ENCODE measurements around the gene NFIA.
"Not testable (repeated sequence)": the region's sequence is repeated elsewhere in the genome, so short reads cannot be mapped to it uniquely, and the experiment has no call there.

NFIA gene

GRCh38 chr1:61276246-61276645 is 193.9 kb downstream of the NFIA start:
- intact Hi-C loops (cut with DNase I), result loop anchor here (5.0 to 10.0 kb wide), 2 partner anchors 61 to 221 kb away; no protein-coding TSS in a partner anchor
- no peak for DNase-seq

DNA sequence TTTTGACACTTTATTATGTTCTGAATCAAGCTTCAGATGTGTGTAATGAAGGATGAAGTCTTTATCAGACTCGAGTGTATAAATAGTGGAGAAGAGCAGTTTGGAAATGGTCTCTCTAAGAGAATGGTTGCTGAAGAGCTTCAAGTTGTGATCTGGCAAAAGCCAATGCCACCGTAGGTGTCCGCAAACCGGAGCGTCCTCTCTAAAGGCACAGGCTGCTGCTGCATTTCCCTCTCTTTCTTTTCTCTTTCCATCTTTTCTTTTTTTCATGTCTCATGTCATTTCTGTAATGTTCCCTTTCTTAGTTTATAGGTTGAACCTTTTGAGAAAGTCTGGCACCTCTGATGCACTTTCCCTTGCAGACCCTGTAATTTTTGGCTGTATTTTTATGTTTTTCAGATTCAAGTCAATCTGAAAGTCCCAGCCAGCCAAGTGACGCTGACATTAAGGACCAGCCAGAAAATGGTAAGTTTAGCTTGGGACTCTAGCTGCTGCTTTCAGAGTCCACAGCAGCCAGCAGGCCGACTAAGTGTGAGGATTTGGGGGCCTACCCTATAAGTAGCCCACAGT is 194.8 kb downstream of the NFIA start:
- intact Hi-C loops (cut with DNase I), result loop anchor here (5.0 to 10.0 kb wide), 2 partner anchors 60 to 222 kb away; no protein-coding TSS in a partner anchor
- peak in 1 of 10 donors; percentile 24 for DNase-seq

- intact Hi-C loops (cut with DNase I), result loop anchor here (5.0 to 10.0 kb wide), 2 partner anchors 59 to 224 kb away; no protein-coding TSS in a partner anchor
Observed at GRCh38 chr1:61278503-61278902, 196.1 kb downstream of the NFIA start.

GRCh38 chr1:61278966-61279365 is 196.6 kb downstream of the NFIA start:
- no peak for DNase-seq
- intact Hi-C loops (cut with DNase I), result loop anchor here (5.0 to 10.0 kb wide), 2 partner anchors 58 to 224 kb away; no protein-coding TSS in a partner anchor

More at GRCh38 chr1:61278503-61278902, 196.1 kb downstream of the NFIA start:
- not testable (repeated sequence) for DNase-seq

DNA sequence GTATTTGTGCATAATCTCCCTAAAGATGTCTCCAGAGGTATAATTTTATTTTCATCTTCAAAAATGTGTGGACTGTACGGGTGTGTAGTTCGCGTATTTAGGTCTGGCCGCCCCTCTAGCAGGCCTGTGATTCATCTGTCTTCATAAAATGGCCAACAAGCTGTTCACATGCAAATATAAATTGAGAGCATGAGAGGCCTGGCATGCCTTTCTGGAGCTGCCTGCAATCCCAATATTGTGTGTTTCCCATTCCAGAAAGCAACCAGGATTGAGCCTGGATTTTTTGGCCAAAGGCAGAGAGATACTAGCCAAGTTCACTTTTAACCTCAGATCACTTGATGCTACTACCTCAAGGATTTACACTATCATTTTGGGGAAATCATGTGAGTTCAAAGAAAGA is 197.2 kb downstream of the NFIA start:
- intact Hi-C loops (cut with DNase I), result loop anchor here (5.0 to 10.0 kb wide), 2 partner anchors 58 to 225 kb away; no protein-coding TSS in a partner anchor
- DNase-seq, result peak in 1 of 10 donors; percentile 63

- DNase-seq, result no peak
- intact Hi-C loops (cut with DNase I), result no loop called here
Observed at GRCh38 chr1:61280452-61280851, 198.1 kb downstream of the NFIA start.

DNA sequence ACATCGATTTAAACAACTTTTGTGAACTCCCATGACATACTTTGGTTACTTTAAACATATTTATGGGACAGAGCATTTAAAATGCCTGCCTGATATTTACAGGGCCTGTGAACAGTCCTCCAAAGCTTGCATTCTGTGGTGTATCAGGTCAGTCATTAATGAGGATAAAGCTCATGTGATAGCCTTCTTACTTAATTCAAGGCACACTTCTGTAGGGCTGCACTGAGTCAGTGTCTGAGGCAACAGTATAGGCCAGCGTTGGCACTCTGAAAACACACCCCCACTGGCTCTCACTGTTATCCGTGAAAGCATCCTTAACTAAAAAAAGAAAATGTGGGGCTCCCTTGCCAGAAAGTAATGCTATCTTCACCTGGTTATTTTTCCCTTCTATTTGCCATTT is 200.0 kb downstream of the NFIA start:
- intact Hi-C loops (cut with DNase I), result no loop called here

GRCh38 chr1:61284248-61284854 is 202.0 kb downstream of the NFIA start:
- intact Hi-C loops (cut with DNase I), result no loop called here
- DNase-seq, result no peak

More for the DNA sequence above, 200.0 kb downstream of the NFIA start:
- no peak for DNase-seq

GRCh38 chr1:61284936-61285335 is 202.6 kb downstream of the NFIA start:
- intact Hi-C loops (cut with DNase I), result no loop called here

DNA sequence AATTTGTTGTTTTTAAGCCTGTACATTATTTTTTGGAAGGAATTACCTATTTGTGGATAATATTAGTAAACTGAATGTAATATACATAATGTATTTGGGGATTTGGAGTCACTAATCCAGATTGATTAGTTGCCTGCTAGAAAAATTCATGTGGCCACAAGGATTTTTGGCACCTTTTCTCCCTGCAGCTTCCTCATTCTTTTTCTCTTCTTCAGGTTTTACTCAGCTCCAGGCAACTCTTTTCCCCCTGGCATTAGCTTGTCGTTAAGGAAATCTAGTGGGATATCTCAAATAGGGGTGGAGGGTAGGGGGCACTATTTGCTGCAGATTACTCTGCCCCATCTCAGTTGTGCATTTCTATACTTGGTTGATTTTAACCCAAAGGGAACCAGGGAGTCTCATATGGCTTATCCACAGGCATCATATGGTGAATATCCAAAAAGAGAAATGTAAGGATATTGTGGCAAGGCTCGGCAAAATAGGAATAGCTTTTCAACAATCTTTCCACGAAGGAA is 203.1 kb downstream of the NFIA start:
- no peak for DNase-seq
- intact Hi-C loops (cut with DNase I), result no loop called here

More at GRCh38 chr1:61284936-61285335, 202.6 kb downstream of the NFIA start:
- no peak for DNase-seq

GRCh38 chr1:61287014-61287413 is 204.7 kb downstream of the NFIA start:
- intact Hi-C loops (cut with DNase I), result no loop called here
- no peak for DNase-seq

- intact Hi-C loops (cut with DNase I), result no loop called here
- no peak for DNase-seq
Observed at GRCh38 chr1:61287734-61288133, 205.4 kb downstream of the NFIA start.

- no peak for DNase-seq
- intact Hi-C loops (cut with DNase I), result no loop called here
Observed at GRCh38 chr1:61289232-61290098, 207.1 kb downstream of the NFIA start.

DNA sequence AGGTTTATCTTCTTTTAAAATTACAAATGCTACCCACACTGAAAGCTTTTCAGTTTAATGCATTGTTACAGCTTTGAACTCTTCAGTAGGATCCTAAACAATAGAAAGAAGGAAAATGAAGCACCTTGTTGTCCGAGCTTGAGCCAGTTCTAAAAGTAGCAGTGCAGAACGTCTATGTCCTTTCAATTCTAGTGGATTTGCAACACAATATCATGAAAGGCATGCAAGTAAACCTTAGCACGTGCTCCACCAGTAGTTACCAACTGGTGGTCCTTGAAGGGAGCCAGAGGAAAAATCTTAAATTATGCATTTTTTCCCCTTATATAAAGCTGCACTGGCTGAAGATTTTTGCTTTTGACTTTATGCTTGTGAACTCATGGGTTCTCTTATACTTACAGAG is 208.2 kb downstream of the NFIA start:
- intact Hi-C loops (cut with DNase I), result no loop called here
- DNase-seq, result no peak

GRCh38 chr1:61293197-61293596 is 210.8 kb downstream of the NFIA start:
- intact Hi-C loops (cut with DNase I), result no loop called here

DNA sequence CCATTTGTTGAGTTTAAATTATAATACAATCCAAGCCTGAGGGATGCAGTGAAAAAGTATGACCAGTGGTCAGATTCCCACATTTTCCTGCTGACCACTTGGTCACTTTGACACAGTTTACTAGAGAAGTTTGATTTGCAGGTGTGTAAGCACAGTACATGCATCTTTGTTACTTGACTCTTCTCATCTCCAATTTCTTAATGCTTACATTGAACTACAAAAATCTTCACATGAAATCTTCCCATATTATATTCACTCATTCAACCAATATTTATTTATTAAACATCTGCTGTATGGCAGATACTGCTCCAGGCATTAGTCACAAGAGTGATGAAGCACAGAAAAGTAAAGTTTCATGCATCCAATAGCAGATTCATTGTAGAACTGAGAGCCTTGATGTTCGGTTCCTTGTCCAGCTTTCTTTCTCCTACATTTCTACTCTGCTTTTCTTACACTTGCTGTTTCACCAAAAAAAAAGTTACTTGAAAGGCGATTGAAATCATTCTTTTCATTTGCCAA is 211.7 kb downstream of the NFIA start:
- DNase-seq, result no peak

More at GRCh38 chr1:61293197-61293596, 210.8 kb downstream of the NFIA start:
- no peak for DNase-seq

GRCh38 chr1:61294930-61295329 is 212.6 kb downstream of the NFIA start:
- no peak for DNase-seq
- intact Hi-C loops (cut with DNase I), result no loop called here

More for the DNA sequence above, 211.7 kb downstream of the NFIA start:
- intact Hi-C loops (cut with DNase I), result no loop called here

GRCh38 chr1:61295818-61296537 is 213.6 kb downstream of the NFIA start:
- intact Hi-C loops (cut with DNase I), result no loop called here
- no peak for DNase-seq

DNA sequence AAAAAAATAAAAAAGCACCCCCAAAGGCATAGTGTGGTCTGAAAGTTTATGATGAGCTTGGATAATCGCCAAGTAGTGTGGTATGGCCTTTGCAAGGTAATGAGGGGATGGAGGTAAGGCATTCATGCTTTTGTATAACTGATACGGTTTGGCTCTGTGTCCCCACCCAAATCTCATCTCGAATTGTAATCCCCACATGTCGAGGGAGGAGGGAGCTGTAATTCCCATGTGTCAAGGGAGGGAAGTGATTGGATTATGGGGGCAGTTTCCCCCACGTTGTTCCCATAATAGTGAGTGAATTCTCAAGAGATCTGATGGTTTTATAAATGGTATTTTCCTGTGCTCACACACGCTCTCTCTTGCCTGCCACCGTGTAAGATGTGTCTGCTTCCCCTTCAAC is 215.5 kb downstream of the NFIA start:
- intact Hi-C loops (cut with DNase I), result no loop called here
- DNase-seq, result no peak

DNA sequence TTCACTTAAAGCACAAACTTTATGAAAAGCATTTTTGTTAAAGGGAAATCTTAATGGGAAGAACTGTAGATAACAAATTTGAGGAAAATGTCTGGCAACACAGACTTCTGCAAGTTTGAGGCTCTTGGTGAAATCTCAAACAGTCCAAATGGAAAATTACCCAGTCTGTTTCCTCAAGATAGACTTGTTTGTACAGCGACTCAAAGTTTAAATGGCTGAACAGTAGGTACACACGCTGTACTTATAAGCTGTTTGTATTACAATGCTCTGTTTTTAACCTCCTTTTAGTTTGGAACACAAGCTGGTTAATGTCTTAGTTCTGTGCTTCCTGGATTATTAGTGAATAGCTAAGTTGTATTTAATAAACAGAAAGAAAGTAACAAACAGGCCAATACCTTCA is 217.1 kb downstream of the NFIA start:
- DNase-seq, result no peak
- intact Hi-C loops (cut with DNase I), result no loop called here
